IMR-90 (cell line): ENCODE results near the gene PTPRK. TPM values are rescaled to one million over a fixed set of nuclear protein-coding genes. Genes with fewer than 3 reads are reported as not detected.

Source experiments
- ATAC-seq: fragments of 200-7000 bp; cut with Tn5 transposase; 2 replicates; pipeline ENCODE4 v1.9.1; 2020; ENCODE audit warnings: low read depth, mild to moderate bottlenecking, moderate library complexity
- BruUV-seq: library from RNA; stranded (reverse); fragments of 400-500 nt; replicated peaks from 2 replicates; lab custom pipeline; 2021; lab: Mats Ljungman, UMichigan
- CTCF ChIA-PET: fragments of 300-600 bp; formaldehyde crosslinking; extraction: SDS; loops from one replicate; lab custom pipeline; 2021; ENCODE audit warnings: antibody characterized with exemption; lab: Yijun Ruan, JAX
- POLR2A ChIA-PET: fragments of 300-600 bp; sonication (Branson Sonifier 250); formaldehyde crosslinking; loops from one replicate; lab custom pipeline; 2022; ENCODE audit warnings: antibody characterized with exemption; ENCODE audit not compliant: unreplicated experiment; lab: Charles Lee
- DNase-seq: peaks from one replicate; pipeline ENCODE4 v3.0.0; 2013
- H2AFZ ChIP-seq: replicated peaks from 2 replicates; pipeline ENCODE3; 2013; ENCODE audit warnings: low read length, mild to moderate bottlenecking; ENCODE audit not compliant: poor library complexity
- H2AK5ac ChIP-seq: 2 replicates; pipeline ENCODE4 v1.6.1; 2013; ENCODE audit warnings: low read depth, low read length, inconsistent platforms
- H2AK9ac ChIP-seq: replicated peaks from 2 replicates; pipeline ENCODE3; 2013; ENCODE audit warnings: mild to moderate bottlenecking, low read depth, low read length, moderate library complexity; ENCODE audit not compliant: poor library complexity
- H2BK120ac ChIP-seq: 2 replicates; pipeline ENCODE4 v1.6.1; 2013; ENCODE audit warnings: low read depth, low read length, inconsistent platforms
- H2BK15ac ChIP-seq: 3 replicates; pipeline ENCODE4 v1.6.1; 2013; ENCODE audit warnings: low read depth, low read length, inconsistent platforms
- H2BK20ac ChIP-seq: 2 replicates; pipeline ENCODE4 v1.6.1; 2013; ENCODE audit warnings: low read depth, mild to moderate bottlenecking, inconsistent platforms, low read length, moderate library complexity
- H2BK5ac ChIP-seq: 2 replicates; pipeline ENCODE4 v1.6.1; 2013; ENCODE audit warnings: mild to moderate bottlenecking, low read depth, low read length, inconsistent platforms; ENCODE audit not compliant: poor library complexity, severe bottlenecking
- H3K14ac ChIP-seq: replicated peaks from 2 replicates; pipeline ENCODE4 v1.6.1; 2013; ENCODE audit warnings: low read depth, low read length, inconsistent platforms
- H3K18ac ChIP-seq: 2 replicates; pipeline ENCODE4 v1.6.1; 2013; ENCODE audit warnings: low read depth, low read length, control low read depth
- H3K23ac ChIP-seq: 2 replicates; pipeline ENCODE4 v1.6.1; 2013; ENCODE audit warnings: low read depth, low read length, inconsistent platforms
- H3K27ac ChIP-seq: 2 replicates; pipeline ENCODE4 v1.5.1; 2013; ENCODE audit warnings: mild to moderate bottlenecking, control low read depth, low read length; ENCODE audit not compliant: insufficient read depth
- H3K27me3 ChIP-seq: 2 replicates; pipeline ENCODE4 v1.6.1; 2013; ENCODE audit warnings: low read length; ENCODE audit not compliant: control insufficient read depth, insufficient read depth
- H3K36me3 ChIP-seq: 2 replicates; pipeline ENCODE4 v1.6.1; 2013; ENCODE audit warnings: low read length, mixed read lengths; ENCODE audit not compliant: control insufficient read depth, insufficient read depth
- H3K4ac ChIP-seq: 2 replicates; pipeline ENCODE4 v1.6.1; 2013; ENCODE audit warnings: low read depth, low read length, inconsistent platforms
- H3K4me1 ChIP-seq: 2 replicates; pipeline ENCODE4 v1.6.1; 2013; ENCODE audit warnings: low read length, mixed read lengths; ENCODE audit not compliant: control insufficient read depth, insufficient read depth
- H3K4me2 ChIP-seq: 2 replicates; pipeline ENCODE4 v1.6.1; 2013; ENCODE audit warnings: low read depth, mild to moderate bottlenecking, control low read depth, low read length, moderate library complexity
- H3K4me3 ChIP-seq: 2 replicates; pipeline ENCODE4 v1.5.1; 2013; ENCODE audit warnings: low read depth, mild to moderate bottlenecking, control low read depth, low read length, moderate library complexity; ENCODE audit not compliant: insufficient read depth
- H3K56ac ChIP-seq: 2 replicates; pipeline ENCODE4 v1.6.1; 2013; ENCODE audit warnings: low read length, inconsistent platforms; ENCODE audit not compliant: insufficient read depth; ENCODE audit errors: extremely low read depth
- H3K79me1 ChIP-seq, 2 experiments: 2 replicates each; pipeline ENCODE4 v1.6.1; 2013; ENCODE audit warnings: low read length in 2 of 2, inconsistent platforms in 1 of 2, low read depth in 1 of 2
- H3K9ac ChIP-seq: 2 replicates; pipeline ENCODE4 v1.6.1; 2013; ENCODE audit warnings: low read depth, low read length, control low read depth
- H3K9me1 ChIP-seq: 2 replicates; pipeline ENCODE4 v1.6.1; 2013; ENCODE audit warnings: low read length, inconsistent platforms; ENCODE audit not compliant: insufficient read depth
- H3K9me3 ChIP-seq: 2 replicates; pipeline ENCODE4 v1.6.1; 2013; ENCODE audit warnings: low read length; ENCODE audit not compliant: control insufficient read depth, insufficient read depth
- H4K20me1 ChIP-seq: 2 replicates; pipeline ENCODE4 v1.6.1; 2013; ENCODE audit warnings: low read length, inconsistent platforms; ENCODE audit not compliant: insufficient read depth
- H4K5ac ChIP-seq: 2 replicates; pipeline ENCODE4 v1.6.1; 2013; ENCODE audit warnings: mild to moderate bottlenecking, low read depth, low read length, control low read depth
- H4K8ac ChIP-seq, 2 experiments: 2 replicates each; pipeline ENCODE4 v1.6.1; 2013; ENCODE audit warnings: low read depth in 2 of 2, low read length in 2 of 2, control low read depth in 1 of 2, inconsistent platforms in 1 of 2
- H4K91ac ChIP-seq: 2 replicates; pipeline ENCODE4 v1.6.1; 2013; ENCODE audit warnings: low read depth, low read length, inconsistent platforms; ENCODE audit not compliant: insufficient read depth
- BHLHE40 ChIP-seq: fragments of 150-350 bp; IDR thresholded peaks from 2 replicates; pipeline ENCODE4 v1.6.1; 2016; ENCODE audit warnings: mild to moderate bottlenecking, low read depth, low read length
- CEBPB ChIP-seq: IDR thresholded peaks from 2 replicates; pipeline ENCODE4 v1.6.1; 2012; ENCODE audit warnings: low read depth, low read length, improper control_type of control experiment
- MAFK ChIP-seq: IDR thresholded peaks from 2 replicates; pipeline ENCODE4 v1.6.1; 2012; ENCODE audit warnings: low read depth, low read length, improper control_type of control experiment
- RCOR1 ChIP-seq: IDR thresholded peaks from 2 replicates; pipeline ENCODE4 v1.6.1; 2012; ENCODE audit warnings: mild to moderate bottlenecking, low read length, improper control_type of control experiment; ENCODE audit not compliant: insufficient replicate concordance
- WGBS, 2 experiments: methylation state at CpG; one replicate each; pipeline versions ENCODE4 v1.1.5 to v1.1.7; 2013; ENCODE audit warnings: missing lambda C conversion rate in 2 of 2; ENCODE audit not compliant: insufficient read length in 1 of 2; ENCODE audit errors: extremely low coverage in 2 of 2; 5-methylcytosine and 5-hydroxymethylcytosine counted together
- dilution Hi-C: fragments of 300-500 bp; cut with HindIII; formaldehyde crosslinking; loops from one replicate; pipeline ENCODE4 v1.14.3; 2018; ENCODE audit warnings: low sequenced_read_pairs; ENCODE audit not compliant: unreplicated experiment
- in situ Hi-C: fragments of 300-500 bp; cut with MboI; formaldehyde crosslinking; loops from 3 replicates; pipeline ENCODE4 v1.14.3; 2019; ENCODE audit warnings: low sequenced_read_pairs, inconsistent platforms, mixed read lengths
- intact Hi-C: fragments of 100-400 bp; cut with micrococcal nuclease; formaldehyde crosslinking; loops from 2 replicates; pipeline ENCODE4 v1.10.0; 2022
- polyA plus RNA-seq, 3 experiments: library from polyadenylated mRNA; depleted of rRNA; stranded (reverse); fragments of >200 nt; gene quantifications; 2 replicates each; pipeline ENCODE4 v1.2.3, GENCODE V29; 2012; ENCODE audit warnings: low replicate concordance in 1 of 3
- total RNA-seq: library from RNA; depleted of rRNA; stranded (reverse); fragments of >200 nt; gene quantifications from 2 replicates; pipeline ENCODE4 v1.2.3, GENCODE V29; 2012
- TF ChIP-seq, protein P1 (sequence below): fragments of 150-350 bp; IDR thresholded peaks from 2 replicates; pipeline ENCODE4 v1.6.1; 2016; ENCODE audit warnings: low read depth, mild to moderate bottlenecking, low read length, moderate library complexity, borderline replicate concordance

Gene PTPRK
- total and polyA plus RNA-seq, 2 of the 4 experiments (the other 2 are of a cell fraction), result 18.0 to 80.8 TPM

DNA sequence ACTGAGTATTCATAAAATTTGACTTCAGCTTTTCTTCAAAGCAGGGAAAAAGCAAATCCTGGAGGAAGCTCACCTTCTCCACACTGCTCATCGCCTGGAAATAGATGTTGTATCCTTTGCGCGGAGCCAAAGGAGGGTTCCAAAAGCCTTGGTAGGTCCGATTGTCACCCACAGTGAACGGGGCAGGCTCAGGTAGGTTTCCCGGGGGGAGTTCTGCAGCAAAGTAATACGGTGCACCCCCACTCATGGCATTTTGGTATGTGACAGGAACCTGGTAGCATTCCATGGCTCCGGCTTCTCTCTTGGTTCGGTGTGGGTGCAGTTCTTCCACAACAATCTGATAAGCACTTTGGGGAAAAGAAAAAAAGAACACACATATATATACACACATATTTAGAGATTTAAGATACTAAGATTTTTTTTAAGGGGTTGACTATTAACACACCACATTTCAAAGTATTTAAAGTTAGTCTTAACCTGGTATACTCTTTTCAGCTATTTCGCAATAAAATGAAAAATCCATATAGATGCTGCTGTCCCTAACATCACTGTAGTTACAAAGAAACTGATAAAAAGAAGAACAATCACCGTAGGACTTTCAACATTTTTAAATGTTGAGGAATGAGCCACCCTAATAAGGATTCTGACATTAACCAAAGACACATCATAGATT, 452.8 kb downstream of the PTPRK start:
- no peak overlapping the region for H3K23ac ChIP-seq
- H4K5ac ChIP-seq, result no peak overlapping the region
- no peak overlapping the region for H3K14ac ChIP-seq
- H3K4me2 ChIP-seq, result no peak overlapping the region
- H3K79me1 ChIP-seq, result peaks cover 0 to 5% of the 10 kb centered on the region in 2 experiments; a peak in 1 of 4 replicates
- H3K27ac ChIP-seq, result no peak overlapping the region
- DNase-seq (no peak), ATAC-seq (no peak)
- no peaks in the 10 kb centered on the region for H3K9me3 ChIP-seq
- H2BK15ac ChIP-seq, result no peak overlapping the region
- no peak overlapping the region for H3K18ac ChIP-seq
- H3K4me1 ChIP-seq, result no peaks in the 10 kb centered on the region; the same call in 1 of the 2 replicates
- no peak overlapping the region for H3K9ac ChIP-seq
- POLR2A ChIA-PET, result interaction anchor here (0.6 kb wide), 1 partner anchor 52 kb away, joined by 5 read pairs; no protein-coding TSS in a partner anchor
- no peak overlapping the region for H4K8ac ChIP-seq
- H2AK9ac ChIP-seq, result no peak overlapping the region
- H3K4ac ChIP-seq, result 0 out of 2 replicates have a peak overlapping the region, but pooled peaks have one; percentile 10
- no peak overlapping the region for H4K91ac ChIP-seq
- no peak overlapping the region for H2AFZ ChIP-seq
- no peak overlapping the region for H2BK20ac ChIP-seq
- H4K20me1 ChIP-seq, result no peaks in the 10 kb centered on the region
- CTCF ChIA-PET, result interaction anchor here (0.5 kb wide), 1 partner anchor 430 kb away, joined by 4 read pairs; no protein-coding TSS in a partner anchor
- intact Hi-C loops (no loop called here), in situ Hi-C loops (no loop called here), dilution Hi-C loops (no loop called here)
- no peak overlapping the region for H3K4me3 ChIP-seq
- H3K56ac ChIP-seq, result no peak overlapping the region
- TF ChIP-seq, protein P1, sequence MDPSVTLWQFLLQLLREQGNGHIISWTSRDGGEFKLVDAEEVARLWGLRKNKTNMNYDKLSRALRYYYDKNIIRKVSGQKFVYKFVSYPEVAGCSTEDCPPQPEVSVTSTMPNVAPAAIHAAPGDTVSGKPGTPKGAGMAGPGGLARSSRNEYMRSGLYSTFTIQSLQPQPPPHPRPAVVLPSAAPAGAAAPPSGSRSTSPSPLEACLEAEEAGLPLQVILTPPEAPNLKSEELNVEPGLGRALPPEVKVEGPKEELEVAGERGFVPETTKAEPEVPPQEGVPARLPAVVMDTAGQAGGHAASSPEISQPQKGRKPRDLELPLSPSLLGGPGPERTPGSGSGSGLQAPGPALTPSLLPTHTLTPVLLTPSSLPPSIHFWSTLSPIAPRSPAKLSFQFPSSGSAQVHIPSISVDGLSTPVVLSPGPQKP, result no peak
- TF ChIP-seq BHLHE40, result no peak
- peak; percentile 92 for TF ChIP-seq CEBPB
- TF ChIP-seq RCOR1, result no peak
- no peak for TF ChIP-seq MAFK
- H3K36me3 ChIP-seq, result peaks cover 9% of the 10 kb centered on the region
- no CpG with 5 or more reads among the region's 11 CpGs for WGBS, 2 experiments
- H3K9me1 ChIP-seq, result peaks cover 9% of the 10 kb centered on the region; the same call in 1 of the 2 replicates
- no peak overlapping the region for H2BK5ac ChIP-seq
- no peak overlapping the region for H2AK5ac ChIP-seq
- H3K27me3 ChIP-seq, result no peaks in the 10 kb centered on the region
- BruUV-seq, result no TSS peak
- no peak overlapping the region for H2BK120ac ChIP-seq
